Astrocyte of the cerebellum (primary cell): Measurements from ENCODE around the gene MARCHF9.

Experiments used
- DNase-seq: peaks from one replicate; pipeline ENCODE4 v3.0.0-alpha.2; 2011; ENCODE audit warnings: low read depth
- H3K4me3 ChIP-seq: 2 replicates; pipeline ENCODE4 v1.5.1; 2011; ENCODE audit warnings: mild to moderate bottlenecking, low read depth, low read length, moderate library complexity
- CTCF ChIP-seq: IDR thresholded peaks from 2 replicates; pipeline ENCODE4 v1.5.1; 2012; ENCODE audit warnings: low read length, low read depth, moderate library complexity, mild to moderate bottlenecking; ENCODE audit errors: missing control alignments
- in situ Hi-C: cut with HindIII; loops from 2 replicates; pipeline ENCODE4 v1.10.0; 2017; ENCODE audit warnings: low sequenced_read_pairs

Gene MARCHF9

GRCh38 chr12:57735198-57735855 lies 19.6 kb upstream of the MARCHF9 start:
- DNase-seq: no peak
- TF ChIP-seq CTCF: no peak
- in situ Hi-C loops: no loop called here
- H3K4me3 ChIP-seq: no peak overlapping the region

GRCh38 chr12:57735952-57736740 lies 18.8 kb upstream of the MARCHF9 start:
- peak overlapping the region; percentile 15 for H3K4me3 ChIP-seq
- TF ChIP-seq CTCF: peak; percentile 37
- in situ Hi-C loops: no loop called here
- DNase-seq: no peak

- no peak overlapping the region for H3K4me3 ChIP-seq
- TF ChIP-seq CTCF: no peak
- in situ Hi-C loops: no loop called here
- no peak for DNase-seq
These were observed 18.0 kb upstream of the MARCHF9 start for GRCh38 chr12:57736741-57737466.

DNA sequence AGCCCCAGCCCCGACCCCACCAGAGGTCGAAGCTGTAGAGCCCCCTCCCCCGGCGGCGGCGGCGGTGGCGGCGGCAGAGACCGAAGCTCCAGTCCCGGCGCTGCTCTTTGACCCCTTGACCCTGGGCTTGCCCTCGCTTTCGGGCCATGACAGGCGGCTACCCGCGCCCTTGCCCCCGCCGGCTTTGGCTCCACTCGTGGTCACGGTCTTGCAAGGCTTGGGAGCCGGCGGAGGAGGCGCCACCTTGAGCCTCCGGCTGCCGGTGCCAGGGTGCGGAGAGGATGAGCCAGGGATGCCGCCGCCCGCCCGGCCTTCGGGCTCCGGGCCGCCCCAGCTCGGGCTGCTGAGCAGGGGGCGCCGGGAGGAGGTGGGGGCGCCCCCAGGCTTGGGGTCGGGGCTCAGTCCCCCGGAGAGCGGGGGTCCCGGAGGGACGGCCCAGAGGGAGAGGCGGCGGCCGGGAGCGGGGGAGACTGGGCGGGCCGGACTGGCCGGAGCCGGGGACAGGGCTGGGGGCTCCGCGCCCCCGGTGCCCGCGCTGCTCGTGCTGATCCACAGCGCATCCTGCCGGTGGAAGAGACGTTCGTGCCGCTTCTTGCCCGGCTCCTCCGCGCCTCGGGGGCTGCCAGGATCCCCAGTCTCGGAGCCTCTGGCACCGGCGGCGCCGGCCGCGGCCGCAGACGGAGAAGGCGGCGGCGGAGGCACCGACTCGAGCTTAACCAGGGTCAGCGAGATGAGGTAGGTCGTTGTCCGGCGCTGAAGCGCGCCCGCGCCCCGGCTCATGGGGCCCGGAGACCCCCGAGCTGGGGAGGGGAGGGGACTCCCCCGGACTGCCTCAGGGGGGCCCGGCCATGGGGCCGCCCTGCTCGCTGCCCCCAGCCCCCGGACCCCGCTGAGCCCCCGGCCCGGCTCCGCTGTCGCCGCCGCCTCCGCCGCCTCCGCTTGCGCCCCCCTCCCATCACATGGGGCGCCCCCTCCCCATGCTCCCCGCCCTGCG lies 17.1 kb upstream of the MARCHF9 start:
- H3K4me3 ChIP-seq: peak overlapping the region; percentile 29
- in situ Hi-C loops: no loop called here
- TF ChIP-seq CTCF: peak; percentile 40
- DNase-seq: no peak

DNA sequence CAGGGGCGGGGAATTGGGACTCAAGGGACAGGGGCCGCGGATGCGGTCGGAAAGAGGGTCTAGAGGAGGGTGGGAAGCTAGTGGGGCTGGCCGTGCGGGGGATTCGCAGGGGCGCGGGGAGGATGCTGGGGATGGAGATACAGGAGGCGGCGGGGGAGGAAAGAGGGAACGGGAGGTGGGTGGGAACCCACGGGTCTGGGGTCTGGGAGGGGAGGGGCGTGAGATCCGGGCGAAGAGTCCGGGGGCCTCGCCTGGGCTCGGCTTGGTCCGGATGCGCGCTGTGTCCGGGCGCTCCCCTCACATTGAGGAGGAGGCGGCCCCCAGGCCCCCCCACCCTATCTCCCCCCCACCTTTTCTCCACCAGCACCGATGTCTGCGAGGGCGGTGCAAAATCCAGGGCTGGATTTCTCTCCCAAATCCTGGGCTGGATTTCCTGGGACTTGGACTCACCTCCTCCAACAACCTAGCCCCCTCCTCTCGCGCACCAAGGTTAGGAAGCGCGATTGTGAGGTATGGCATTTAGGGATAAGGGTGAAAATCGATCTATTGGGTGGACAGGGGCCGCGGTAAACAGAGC lies 16.2 kb upstream of the MARCHF9 start, which contains the start of gene AGAP2:
AGAP2 (minus strand) TSS at position 82 of the 577 bp plus-strand sequence. CDS start 496 bp downstream, outside the sequence.
- TF ChIP-seq CTCF: no peak
- DNase-seq: no peak
- in situ Hi-C loops: no loop called here
- peak within 1 kb of the TSS; percentile 29 for H3K4me3 ChIP-seq
